NCI-H2196 (cell line): ENCODE results near the gene TLR10.
"Not testable (repeated sequence)": the region's sequence is repeated elsewhere in the genome, so short reads cannot be mapped to it uniquely, and the experiment has no call there.

Source experiments
- DNase-seq: peaks from one replicate; lab custom pipeline; 2025; ENCODE audit not compliant: unreplicated experiment; lab: John Stamatoyannopoulos, UW

Gene TLR10

DNA sequence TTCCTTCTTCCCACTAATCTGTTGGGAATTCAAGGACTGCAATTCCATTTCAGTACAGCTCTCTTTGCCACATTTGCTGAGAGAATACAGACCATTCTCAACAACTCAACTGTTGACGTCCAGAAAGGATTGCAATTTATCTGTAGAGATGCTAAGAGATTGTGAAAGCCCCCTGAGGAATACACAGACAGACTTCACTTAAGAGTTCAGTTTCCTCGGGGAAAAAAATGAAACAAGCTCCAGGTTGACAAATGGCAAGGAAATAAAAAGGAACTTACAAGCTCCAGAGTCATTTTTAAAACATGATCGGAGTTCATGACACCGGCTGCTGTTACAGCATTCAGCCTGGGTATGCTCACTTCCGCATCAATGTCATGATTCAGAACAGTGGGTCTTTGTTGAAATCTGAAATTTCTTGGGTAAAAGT is 13.8 kb downstream of the TLR10 start:
- DNase-seq: no peak

- DNase-seq: not testable (repeated sequence)
Measured at GRCh38 chr4:38766940-38767339, 15.8 kb downstream of the TLR10 start.

GRCh38 chr4:38765382-38765781 is 17.4 kb downstream of the TLR10 start:
- no peak for DNase-seq

- DNase-seq: no peak
Measured at GRCh38 chr4:38764277-38764676, 18.5 kb downstream of the TLR10 start.

DNA sequence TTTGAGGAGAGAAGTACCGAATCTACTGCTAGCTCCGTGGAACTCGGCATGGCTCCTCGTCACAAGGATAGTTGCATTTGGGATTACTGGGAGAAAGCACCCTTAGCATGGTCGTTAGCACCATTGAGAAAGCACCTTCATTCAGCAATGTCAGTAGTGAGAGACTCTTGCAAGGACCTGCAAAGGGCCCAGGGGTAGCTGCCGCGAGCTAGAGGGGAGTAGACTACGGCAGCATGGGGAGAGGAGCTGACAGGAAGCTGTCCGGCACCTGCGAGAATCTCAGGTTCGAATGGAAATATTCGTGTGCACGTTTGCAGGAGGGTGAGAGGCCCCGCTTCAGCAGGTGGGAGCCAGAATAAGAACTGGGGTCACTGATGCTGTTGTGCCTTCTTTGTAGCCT is 20.2 kb downstream of the TLR10 start:
- DNase-seq: no peak

- no peak for DNase-seq
Measured at GRCh38 chr4:38759790-38760122, 23.0 kb downstream of the TLR10 start.

DNA sequence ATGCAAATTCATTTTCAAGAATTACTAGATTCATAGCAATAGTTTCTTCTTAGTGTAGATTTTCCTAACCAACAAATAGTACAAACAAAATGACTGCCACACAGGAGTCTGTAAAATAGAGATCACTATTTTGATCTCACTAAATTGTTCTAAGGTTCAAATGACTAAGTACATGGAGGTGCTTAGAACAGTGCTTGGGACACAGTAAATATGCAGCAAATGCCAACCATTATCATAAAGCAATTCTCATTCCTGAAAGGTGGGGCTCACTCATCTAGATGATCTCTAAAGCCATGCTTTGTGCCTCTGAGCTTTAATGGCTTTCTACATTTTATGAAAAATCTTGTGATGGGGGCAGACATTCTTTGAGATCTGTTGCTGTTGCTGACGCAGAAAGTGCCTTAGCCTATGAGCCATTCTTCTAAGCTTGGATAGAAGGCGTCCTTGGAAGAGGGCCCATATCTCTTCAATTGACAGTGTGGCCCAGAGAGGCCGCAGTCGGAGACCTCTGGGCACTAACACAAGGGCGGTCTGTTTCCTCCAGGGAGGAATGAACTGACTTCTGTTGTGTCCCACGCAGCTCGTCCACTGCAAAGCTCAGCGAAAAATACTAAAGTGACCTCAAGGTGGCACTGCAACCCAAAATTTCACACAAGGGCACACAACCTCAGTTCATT is 23.5 kb downstream of the TLR10 start:
- DNase-seq: peak; percentile 27

DNA sequence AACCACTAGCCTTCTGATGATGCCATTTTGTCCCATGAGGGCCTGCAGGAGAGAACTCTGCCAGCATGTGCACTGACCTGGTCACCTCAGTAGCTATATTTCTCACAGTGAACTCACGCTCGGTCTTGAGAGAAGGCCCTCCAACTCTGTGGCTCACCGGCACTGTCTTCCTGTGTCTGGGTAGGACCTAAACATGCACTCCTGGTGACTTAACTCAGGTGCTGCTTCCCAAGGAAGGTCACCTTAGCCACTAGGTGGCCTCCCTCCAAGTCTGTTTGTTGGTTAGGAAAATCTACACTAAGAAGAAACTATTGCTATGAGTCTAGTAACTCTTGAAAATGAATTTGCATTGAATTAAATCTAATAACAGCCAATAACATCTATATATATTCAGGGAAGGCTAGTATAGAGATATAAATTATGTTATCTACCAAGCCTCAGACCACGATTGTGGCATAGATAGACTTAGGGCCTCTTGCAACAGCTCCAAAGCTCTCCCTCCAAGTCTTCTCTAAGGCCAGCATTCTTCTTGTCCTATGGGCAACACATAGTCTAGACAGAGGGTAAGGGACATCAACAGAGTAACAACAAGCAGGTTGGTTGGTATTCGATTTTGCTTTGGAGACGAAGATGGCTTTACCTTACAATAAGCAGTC is 24.7 kb downstream of the TLR10 start:
- DNase-seq: no peak

- DNase-seq: no peak
Measured at GRCh38 chr4:38752941-38753806, 29.6 kb downstream of the TLR10 start.

DNA sequence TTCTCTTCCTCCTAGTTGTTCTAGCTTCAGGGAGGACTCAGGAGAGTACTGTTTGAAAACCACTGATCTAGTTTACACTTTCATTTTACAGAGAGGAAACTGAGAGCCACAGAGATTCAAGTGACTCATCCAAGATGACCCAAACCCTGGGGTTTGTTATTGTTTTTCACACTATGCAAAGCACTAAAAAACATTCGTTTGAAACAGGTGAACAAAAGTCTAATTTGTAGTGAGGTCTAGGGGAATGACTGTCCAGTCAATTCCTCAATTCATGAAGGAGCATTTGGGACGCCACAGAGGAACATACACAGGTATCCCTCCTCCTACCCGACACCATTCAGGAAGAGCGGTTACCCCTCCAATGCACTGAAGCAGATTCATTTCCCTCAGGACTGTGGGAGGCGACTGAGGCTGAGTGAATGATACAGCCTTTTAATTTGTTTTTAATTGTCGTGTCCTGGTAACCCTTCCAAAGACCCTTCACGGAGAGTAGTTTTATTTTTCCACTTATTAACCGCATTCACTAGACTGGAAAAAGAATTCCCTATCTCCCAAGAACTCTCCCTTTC is 30.3 kb downstream of the TLR10 start:
- no peak for DNase-seq

- no peak for DNase-seq
Measured at GRCh38 chr4:38751341-38752010, 31.3 kb downstream of the TLR10 start.

DNA sequence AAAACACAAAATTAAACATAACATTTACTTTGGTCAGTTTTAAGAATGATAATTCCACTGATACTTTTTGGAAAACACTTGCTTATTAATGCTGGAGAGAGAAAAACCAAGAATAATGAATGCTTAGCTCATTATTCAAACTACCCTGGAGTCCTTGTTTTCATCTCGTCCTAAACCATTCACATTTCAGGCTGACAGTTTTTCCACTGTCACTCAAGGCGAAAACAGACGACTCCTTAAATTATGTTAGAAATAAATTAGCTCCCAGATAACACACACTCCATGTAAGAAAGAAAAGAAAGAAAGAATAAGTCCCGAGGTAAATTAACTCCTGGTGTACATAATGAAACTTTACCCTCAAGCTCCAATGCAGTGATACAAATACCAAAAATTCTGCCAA is 33.5 kb downstream of the TLR10 start:
- DNase-seq: no peak

DNA sequence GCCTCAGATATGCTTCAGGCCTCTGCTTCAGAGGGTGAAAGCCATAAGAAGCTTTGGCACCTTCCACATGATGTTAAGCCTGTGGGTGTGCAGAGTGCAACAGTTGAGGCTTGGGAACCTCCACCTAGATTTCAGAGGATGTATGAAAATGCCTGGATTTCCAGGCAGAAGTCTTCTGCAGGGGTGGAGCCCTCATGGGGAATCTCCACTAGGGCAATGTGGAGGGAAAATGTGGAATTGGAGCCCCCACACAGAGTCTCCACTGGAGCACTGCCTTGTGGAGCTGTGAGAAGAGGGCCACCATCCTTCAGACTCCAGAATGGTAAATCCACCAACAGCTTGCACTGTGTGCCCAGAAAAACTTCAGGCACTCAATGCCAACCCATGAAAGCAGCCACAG is 35.2 kb downstream of the TLR10 start:
- no peak for DNase-seq

DNA sequence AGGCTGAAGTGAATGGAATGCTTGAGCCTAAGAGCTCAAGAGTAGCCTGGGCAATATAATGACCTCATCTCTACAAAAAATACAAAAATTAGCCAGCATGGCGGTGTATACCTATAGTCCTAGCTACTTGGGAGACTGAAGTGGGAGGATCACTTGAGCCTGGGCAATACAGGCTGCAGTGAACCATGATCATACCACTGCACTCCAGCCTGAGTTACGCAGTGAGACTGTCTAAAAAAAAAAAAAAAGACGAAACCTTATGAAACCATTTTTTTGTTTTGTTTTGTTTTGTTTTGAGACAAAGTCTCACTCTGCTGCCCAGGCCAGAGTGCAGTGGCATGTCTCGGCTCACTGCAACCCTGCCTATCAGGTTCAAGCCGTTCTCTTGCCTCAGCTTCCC is 36.9 kb downstream of the TLR10 start:
- no peak for DNase-seq

GRCh38 chr4:38743866-38744265 is 38.9 kb downstream of the TLR10 start:
- no peak for DNase-seq

DNA sequence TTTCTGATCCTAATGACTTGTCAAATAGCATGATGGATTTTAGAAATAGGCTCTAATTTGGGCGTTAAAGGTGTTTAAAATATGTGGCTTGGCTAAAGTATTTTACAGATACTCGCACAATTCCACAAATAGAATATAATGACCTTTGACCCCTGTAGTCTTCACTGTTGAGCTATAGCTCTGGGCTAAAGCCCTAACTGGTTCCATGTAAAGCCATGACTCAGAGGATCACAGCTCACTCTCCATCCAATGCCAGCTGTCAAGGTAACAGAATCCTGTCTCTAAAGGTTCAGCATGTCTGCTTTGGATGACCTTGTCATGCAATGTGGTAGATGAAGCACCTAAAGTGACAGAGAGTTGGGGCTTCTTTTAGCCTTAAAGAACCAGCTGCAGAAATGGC is 42.5 kb downstream of the TLR10 start:
- no peak for DNase-seq

DNA sequence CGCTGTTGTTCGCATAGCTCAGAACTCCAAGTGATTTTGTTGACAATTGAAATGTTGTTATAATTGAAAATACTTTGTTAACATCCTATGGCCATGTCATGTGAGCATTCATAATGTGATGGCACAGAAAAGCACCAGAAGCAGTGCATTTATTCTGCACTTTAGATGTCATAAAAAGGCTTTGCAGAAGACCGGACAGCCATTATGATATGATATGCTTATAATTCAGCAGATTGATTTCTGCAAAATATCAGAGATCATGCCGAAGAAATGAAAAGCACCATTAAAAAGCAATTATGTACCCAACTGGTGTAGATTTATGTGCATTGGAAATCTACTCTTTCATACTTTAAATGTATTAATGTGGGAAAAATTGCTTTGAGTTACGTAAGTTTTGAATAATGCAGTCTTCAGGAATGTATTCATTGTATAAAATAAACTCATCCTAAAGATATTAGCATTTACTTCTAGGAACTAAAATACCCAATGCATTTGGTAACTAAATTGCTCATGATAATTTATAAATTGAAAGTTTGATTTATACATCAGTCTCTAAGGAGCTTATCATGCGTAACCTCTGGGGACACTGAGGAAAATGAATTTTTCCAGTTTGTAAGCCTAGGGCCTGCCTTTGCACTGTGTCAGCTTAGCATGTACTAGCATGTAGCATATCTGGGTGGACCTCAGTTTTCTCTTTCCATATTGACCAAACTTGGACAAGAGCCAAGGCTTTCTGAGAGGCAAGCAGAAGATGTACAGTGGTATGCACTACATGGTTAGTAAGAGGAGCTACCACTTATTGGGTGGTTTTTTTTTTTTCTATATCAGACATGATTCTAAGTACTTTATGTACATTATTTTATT is 43.6 kb downstream of the TLR10 start:
- no peak for DNase-seq

DNA sequence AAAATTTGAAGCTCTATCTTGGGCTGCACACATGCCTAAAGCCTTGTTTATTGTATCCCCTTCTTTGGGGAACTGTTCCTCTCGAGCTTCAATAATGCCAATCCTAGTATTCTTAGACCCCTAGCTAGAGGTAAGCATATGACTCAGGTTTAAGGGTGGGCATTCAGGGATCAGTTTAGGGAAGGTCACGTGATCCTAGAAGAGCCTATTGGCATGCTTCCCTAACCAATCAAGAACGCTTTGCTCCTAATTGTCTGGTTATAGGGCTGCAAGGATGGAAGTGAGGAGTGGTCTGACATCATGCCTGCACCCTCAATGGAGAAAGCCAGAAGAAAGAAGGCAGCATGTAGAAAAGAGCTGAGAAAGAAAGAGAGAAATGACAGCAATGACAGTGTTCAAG is 46.9 kb downstream of the TLR10 start:
- no peak for DNase-seq

GRCh38 chr4:38734911-38735310 is 47.9 kb downstream of the TLR10 start:
- DNase-seq: no peak

DNA sequence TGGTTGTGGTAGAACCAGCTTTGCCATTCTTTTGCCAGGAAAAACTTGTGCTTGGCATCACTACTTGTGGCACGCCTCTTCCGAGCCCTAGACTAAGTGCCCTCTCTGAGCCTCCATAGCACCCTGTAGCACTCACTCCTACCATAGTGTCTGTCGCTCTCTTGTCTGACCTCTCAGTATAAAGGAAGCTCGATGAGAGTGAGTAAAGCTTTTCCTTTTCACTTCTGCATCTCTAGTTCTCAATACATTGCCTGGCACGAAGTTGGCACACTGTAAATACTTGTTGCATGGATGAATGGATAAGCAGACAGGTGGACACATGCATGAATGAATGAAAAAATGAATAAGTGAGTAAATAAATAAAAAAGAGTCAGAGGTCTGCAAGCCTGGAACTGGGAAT is 48.3 kb downstream of the TLR10 start:
- DNase-seq: no peak
